HCT116 (cell line): ENCODE results near the gene EIF5AL1. TPM values are rescaled to one million over a fixed set of nuclear protein-coding genes. Genes with fewer than 3 reads are reported as not detected.

ENCODE experiments used
- ATAC-seq: fragments of 200-7000 bp; cut with Tn5 transposase; 2 replicates; pipeline ENCODE4 v1.9.1; 2020; ENCODE audit warnings: mild to moderate bottlenecking, moderate library complexity
- BruUV-seq: library from RNA; stranded (reverse); fragments of 400-500 nt; replicated peaks from 2 replicates; lab custom pipeline; 2021; lab: Mats Ljungman, UMichigan
- CTCF ChIA-PET: fragments of 300-600 bp; sonication (Branson Sonifier 250); formaldehyde crosslinking; loops from one replicate; lab custom pipeline; 2021; ENCODE audit warnings: antibody characterized with exemption; lab: Charles Lee
- POLR2A ChIA-PET: fragments of 300-600, 350-600 bp; sonication (Branson Sonifier 250); formaldehyde crosslinking; loops from one replicate; lab custom pipeline; 2021; ENCODE audit warnings: antibody characterized with exemption; lab: Charles Lee
- RAD21 ChIA-PET, 2 experiments: fragments of 300-600 bp; sonication (Branson Sonifier 250); formaldehyde crosslinking; loops; one replicate each; lab custom pipeline; 2023; ENCODE audit warnings: low total read pairs in 2 of 2; ENCODE audit not compliant: uncharacterized antibody in 2 of 2, unreplicated experiment in 2 of 2, low non-redundant PET in 1 of 2; lab: Charles Lee
- DNase-seq: peaks from one replicate; pipeline ENCODE4 v3.0.0-alpha.2; 2010; ENCODE audit warnings: low read depth, low spot score
- H2AFZ ChIP-seq: fragments of 200-600 bp; shearing (Covaris generic), sonication (generic); 2 replicates; pipeline ENCODE4 v1.6.1; 2017; ENCODE audit warnings: low read depth, mixed run types, mixed read lengths, antibody characterized with exemption, low read length; ENCODE audit not compliant: poor library complexity, severe bottlenecking
- H3K27ac ChIP-seq: 2 replicates; pipeline ENCODE4 v1.5.1; 2012; ENCODE audit warnings: low read depth, low read length
- H3K27me3 ChIP-seq: fragments of 200-600 bp; sonication (generic); 2 replicates; pipeline ENCODE4 v1.6.1; 2016; ENCODE audit warnings: mixed run types, low read length, mixed read lengths; ENCODE audit not compliant: insufficient read depth
- H3K36me3 ChIP-seq, 2 experiments: fragments of 200-500 bp in 1 of 2; fragments of 200-600 bp in 1 of 2; sonication (Bioruptor generic) in 1 of 2; sonication (generic) in 1 of 2; 2 replicates each; pipeline versions ENCODE4 v1.5.1 to v1.6.1; 2014 to 2016; ENCODE audit warnings: low read length in 2 of 2, inconsistent platforms in 1 of 2, mixed read lengths in 1 of 2, mixed run types in 1 of 2; ENCODE audit not compliant: insufficient read depth in 2 of 2, control insufficient read depth in 1 of 2
- H3K4me1 ChIP-seq, 2 experiments: fragments of 200-600 bp in 1 of 2; sonication (generic) in 1 of 2; 2 replicates each; pipeline versions ENCODE4 v1.5.1 to v1.6.1; 2012 to 2017; ENCODE audit warnings: low read length in 2 of 2, inconsistent platforms in 1 of 2, mild to moderate bottlenecking in 1 of 2, mixed read lengths in 1 of 2, mixed run types in 1 of 2, moderate library complexity in 1 of 2; ENCODE audit not compliant: insufficient read depth in 2 of 2, control insufficient read depth in 1 of 2
- H3K4me2 ChIP-seq: fragments of 200-600 bp; sonication (generic); 2 replicates; pipeline ENCODE4 v1.6.1; 2017; ENCODE audit warnings: mixed run types, low read length, mixed read lengths
- H3K4me3 ChIP-seq, 2 experiments: fragments of 200-600 bp in 1 of 2; sonication (generic) in 1 of 2; replicated peaks in 1 of 2; 2 replicates each; pipeline ENCODE4 v1.5.1; 2011 to 2016; ENCODE audit warnings: low read length in 2 of 2, control low read depth in 1 of 2, low read depth in 1 of 2, mild to moderate bottlenecking in 1 of 2, mixed read lengths in 1 of 2, mixed run types in 1 of 2
- H3K79me2 ChIP-seq: fragments of 200-600 bp; sonication (generic); 2 replicates; pipeline ENCODE4 v1.6.1; 2017; ENCODE audit warnings: mild to moderate bottlenecking, mixed run types, low read length, moderate library complexity, mixed read lengths; ENCODE audit not compliant: insufficient read depth
- H3K9ac ChIP-seq: fragments of 200-600 bp; sonication (generic); 2 replicates; pipeline ENCODE4 v1.6.1; 2016; ENCODE audit warnings: low read length, mixed read lengths
- H3K9me2 ChIP-seq: fragments of 200-600 bp; sonication (generic), shearing (Covaris generic); 2 replicates; pipeline ENCODE4 v1.6.1; 2017; ENCODE audit warnings: mixed run types, mild to moderate bottlenecking, moderate library complexity; ENCODE audit not compliant: insufficient read depth
- H3K9me3 ChIP-seq, 2 experiments: fragments of 200-500 bp in 1 of 2; fragments of 200-600 bp in 1 of 2; sonication (Bioruptor generic) in 1 of 2; sonication (generic) in 1 of 2; 2 replicates each; pipeline ENCODE4 v1.6.1; 2014 to 2017; ENCODE audit warnings: low read length in 2 of 2, mixed read lengths in 2 of 2, inconsistent platforms in 1 of 2, low read depth in 1 of 2, mild to moderate bottlenecking in 1 of 2, mixed run types in 1 of 2, moderate library complexity in 1 of 2; ENCODE audit not compliant: control insufficient read depth in 1 of 2, insufficient read depth in 1 of 2
- H4K20me1 ChIP-seq: fragments of 200-600 bp; sonication (generic), shearing (Covaris generic); 2 replicates; pipeline ENCODE4 v1.6.1; 2017; ENCODE audit warnings: mixed run types, mild to moderate bottlenecking, moderate library complexity; ENCODE audit not compliant: insufficient read depth
- CBX3 ChIP-seq: IDR thresholded peaks from 2 replicates; pipeline ENCODE4 v1.6.1; 2012; ENCODE audit warnings: low read depth
- CEBPB ChIP-seq: IDR thresholded peaks from 2 replicates; pipeline ENCODE4 v1.6.1; 2012; ENCODE audit warnings: low read depth
- EGR1 ChIP-seq: IDR thresholded peaks from 2 replicates; pipeline ENCODE4 v1.6.1; 2012; ENCODE audit warnings: low read depth
- EZH2 ChIP-seq: fragments of 200-600 bp; sonication (generic); IDR thresholded peaks from 2 replicates; pipeline ENCODE4 v1.6.1; 2017; ENCODE audit warnings: antibody characterized with exemption, mixed run types
- EZH2phosphoT487 ChIP-seq: fragments of 200-600 bp; IDR thresholded peaks from 2 replicates; pipeline ENCODE4 v1.6.1; 2018; ENCODE audit warnings: antibody characterized with exemption, borderline replicate concordance
- SRF ChIP-seq: IDR thresholded peaks from 2 replicates; pipeline ENCODE4 v1.6.1; 2012; ENCODE audit warnings: low read depth
- TCF7L2 ChIP-seq: IDR thresholded peaks from 2 replicates; pipeline ENCODE4 v1.7.0; 2011; ENCODE audit warnings: borderline replicate concordance, inconsistent platforms; ENCODE audit not compliant: insufficient read depth, insufficient read length; ENCODE audit errors: extremely low read depth
- YY1 ChIP-seq: IDR thresholded peaks from 2 replicates; pipeline ENCODE4 v1.6.1; 2011; ENCODE audit warnings: low read length, low read depth, moderate library complexity, mild to moderate bottlenecking; ENCODE audit not compliant: insufficient replicate concordance; ENCODE audit errors: extremely low read depth
- intact Hi-C: fragments of 100-400 bp; cut with micrococcal nuclease; formaldehyde crosslinking; loops from 2 replicates; pipeline ENCODE4 v1.10.0; 2022
- total RNA-seq: library from RNA; stranded (reverse); gene quantifications from one replicate; pipeline ENCODE4 v1.2.1, GENCODE V29; 2021; ENCODE audit not compliant: unreplicated experiment
- TF ChIP-seq, protein P1 (sequence below): IDR thresholded peaks from 2 replicates; pipeline ENCODE4 v1.6.1; 2011; ENCODE audit warnings: mild to moderate bottlenecking, low read length, moderate library complexity; ENCODE audit not compliant: insufficient replicate concordance; ENCODE audit errors: extremely low read depth
- TF ChIP-seq, protein P2 (sequence below): IDR thresholded peaks from 2 replicates; pipeline ENCODE4 v1.6.1; 2012
- TF ChIP-seq, protein P3 (sequence below): IDR thresholded peaks from 2 replicates; pipeline ENCODE4 v1.6.1; 2012

EIF5AL1 gene
- total RNA-seq, 1 experiment from 2014 or later, result 5.6 TPM

DNA sequence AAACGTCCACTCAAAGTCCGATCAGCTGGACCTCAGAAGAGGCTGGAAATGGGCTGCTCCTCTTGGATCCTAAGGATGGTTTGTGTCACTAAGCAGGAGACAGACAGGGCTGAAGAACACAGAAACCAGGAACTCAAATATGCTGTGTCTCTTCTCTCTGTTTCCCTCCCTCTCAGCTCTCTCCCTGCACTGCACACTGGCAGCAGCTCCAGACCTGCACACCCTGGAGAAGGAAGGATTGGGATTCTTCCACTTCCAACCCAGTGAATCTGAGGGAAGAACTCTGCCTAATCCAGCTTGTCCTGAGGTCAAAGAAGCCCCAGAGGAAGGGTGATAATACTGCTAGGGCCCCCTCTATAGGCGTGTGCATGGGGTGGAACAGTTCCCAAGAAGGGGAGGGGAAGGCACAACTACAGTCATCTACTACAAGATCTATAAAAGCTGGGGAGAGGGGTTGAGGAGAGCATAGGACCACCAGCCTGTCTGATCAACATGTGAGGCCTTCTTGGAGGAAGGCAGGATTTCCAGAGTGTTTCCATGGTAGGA, 44.2 kb upstream of the EIF5AL1 start:
- POLR2A ChIA-PET, result interaction anchor here (1.1 kb wide), 1 partner anchor 14 kb away, joined by 3 read pairs; no protein-coding TSS in a partner anchor
- no peaks in the 10 kb centered on the region for H4K20me1 ChIP-seq

More for the DNA sequence above, 44.2 kb upstream of the EIF5AL1 start:
- H3K9ac ChIP-seq, result no peak overlapping the region
- no peak overlapping the region for H3K4me3 ChIP-seq
- H3K27me3 ChIP-seq, result no peaks in the 10 kb centered on the region
- BruUV-seq, result no TSS peak
- ATAC-seq, result no peak
- H3K4me1 ChIP-seq, result no peaks in the 10 kb centered on the region
- no peaks in the 10 kb centered on the region for H3K79me2 ChIP-seq
- TF ChIP-seq EZH2phosphoT487 (no peak), EZH2 (no peak), CBX3 (no peak), EGR1 (no peak), SRF (no peak), YY1 (no peak), CEBPB (no peak), TCF7L2 (no peak)
- TF ChIP-seq, protein P1, sequence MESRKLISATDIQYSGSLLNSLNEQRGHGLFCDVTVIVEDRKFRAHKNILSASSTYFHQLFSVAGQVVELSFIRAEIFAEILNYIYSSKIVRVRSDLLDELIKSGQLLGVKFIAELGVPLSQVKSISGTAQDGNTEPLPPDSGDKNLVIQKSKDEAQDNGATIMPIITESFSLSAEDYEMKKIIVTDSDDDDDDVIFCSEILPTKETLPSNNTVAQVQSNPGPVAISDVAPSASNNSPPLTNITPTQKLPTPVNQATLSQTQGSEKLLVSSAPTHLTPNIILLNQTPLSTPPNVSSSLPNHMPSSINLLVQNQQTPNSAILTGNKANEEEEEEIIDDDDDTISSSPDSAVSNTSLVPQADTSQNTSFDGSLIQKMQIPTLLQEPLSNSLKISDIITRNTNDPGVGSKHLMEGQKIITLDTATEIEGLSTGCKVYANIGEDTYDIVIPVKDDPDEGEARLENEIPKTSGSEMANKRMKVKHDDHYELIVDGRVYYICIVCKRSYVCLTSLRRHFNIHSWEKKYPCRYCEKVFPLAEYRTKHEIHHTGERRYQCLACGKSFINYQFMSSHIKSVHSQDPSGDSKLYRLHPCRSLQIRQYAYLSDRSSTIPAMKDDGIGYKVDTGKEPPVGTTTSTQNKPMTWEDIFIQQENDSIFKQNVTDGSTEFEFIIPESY, result no peak
- TF ChIP-seq, protein P2, sequence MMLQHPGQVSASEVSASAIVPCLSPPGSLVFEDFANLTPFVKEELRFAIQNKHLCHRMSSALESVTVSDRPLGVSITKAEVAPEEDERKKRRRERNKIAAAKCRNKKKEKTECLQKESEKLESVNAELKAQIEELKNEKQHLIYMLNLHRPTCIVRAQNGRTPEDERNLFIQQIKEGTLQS, result no peak
- TF ChIP-seq, protein P3, sequence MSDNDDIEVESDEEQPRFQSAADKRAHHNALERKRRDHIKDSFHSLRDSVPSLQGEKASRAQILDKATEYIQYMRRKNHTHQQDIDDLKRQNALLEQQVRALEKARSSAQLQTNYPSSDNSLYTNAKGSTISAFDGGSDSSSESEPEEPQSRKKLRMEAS, result no peak
- TF ChIP-seq, all 23 proteins: peak for 0
- H3K27ac ChIP-seq, result no peak overlapping the region
- no peaks in the 10 kb centered on the region for H3K36me3 ChIP-seq
- H3K9me2 ChIP-seq, result no peaks in the 10 kb centered on the region
- intact Hi-C loops, result no loop called here
- ChIA-PET RAD21 (no interaction called here), CTCF (interaction anchor here (0.6 to 1.8 kb wide), 10 partner anchors 8 to 463 kb away, joined by 3 to 6 read pairs (median 4); partner anchors contain the start of gene ZCCHC24)
- no peak overlapping the region for H2AFZ ChIP-seq
- H3K4me2 ChIP-seq, result no peak overlapping the region
- DNase-seq, result no peak
- no peaks in the 10 kb centered on the region for H3K9me3 ChIP-seq
